T-helper 17 cell (primary cell): ENCODE measurements around the gene TTC39A. TPM values are rescaled to one million over a fixed set of nuclear protein-coding genes. Genes with fewer than 3 reads are reported as not detected.
"Not testable (repeated sequence)": the region's sequence is repeated elsewhere in the genome, so short reads cannot be mapped to it uniquely, and the experiment has no call there.

Experiments used
- ATAC-seq: fragments of 150-1000 bp; cut with Tn5 transposase; 2 replicates; pipeline ENCODE4 v1.10.0; 2021; ENCODE audit warnings: mild to moderate bottlenecking, moderate library complexity
- DNase-seq, 3 donors: peaks; one replicate each; pipeline versions ENCODE4 v3.0.0 to v3.0.0-alpha.2; 2020 to 2021
- H3K9me3 ChIP-seq: one replicate; pipeline ENCODE4 v1.7.0; 2013; ENCODE audit warnings: low read length, mild to moderate bottlenecking; ENCODE audit not compliant: control insufficient read depth, poor library complexity, severe bottlenecking
- H3K27ac Mint-ChIP-seq: one replicate; pipeline ENCODE4 v1.8.0; 2022; ENCODE audit warnings: mild to moderate bottlenecking, moderate library complexity, mixed read lengths
- H3K27me3 Mint-ChIP-seq: one replicate; pipeline ENCODE4 v1.8.0; 2022; ENCODE audit warnings: mixed read lengths
- H3K36me3 Mint-ChIP-seq: one replicate; pipeline ENCODE4 v1.8.0; 2022; ENCODE audit warnings: low read depth, mixed read lengths
- H3K4me1 Mint-ChIP-seq: one replicate; pipeline ENCODE4 v1.8.0; 2022; ENCODE audit warnings: mild to moderate bottlenecking, mixed read lengths
- H3K4me3 Mint-ChIP-seq: one replicate; pipeline ENCODE4 v1.8.0; 2022; ENCODE audit warnings: mild to moderate bottlenecking, moderate library complexity, mixed read lengths
- total RNA-seq, 4 donors: library from RNA in 2 of 4; stranded (reverse) in 2 of 4; gene quantifications; one replicate each; pipeline ENCODE4 v1.2.3 and lab custom pipeline; 2022 to 2026

TTC39A gene
- total RNA-seq, 2 donors from 2014 or later = not detected

- H3K9me3 ChIP-seq, H3K27ac Mint-ChIP-seq, H3K4me3 Mint-ChIP-seq, H3K36me3 Mint-ChIP-seq, DNase-seq, ATAC-seq, H3K27me3 Mint-ChIP-seq: not testable (repeated sequence)
- peaks cover 30% of the 10 kb centered on the region for H3K4me1 Mint-ChIP-seq
These were observed 79.6 kb downstream of the TTC39A start for GRCh38 chr1:51250729-51251128.

- peaks cover 2% of the 10 kb centered on the region for H3K36me3 Mint-ChIP-seq
- H3K4me3 Mint-ChIP-seq = no peak overlapping the region
- H3K4me1 Mint-ChIP-seq = peaks cover 35% of the 10 kb centered on the region
- no peak for DNase-seq
- H3K27me3 Mint-ChIP-seq = no peaks in the 10 kb centered on the region
- no peaks in the 10 kb centered on the region for H3K9me3 ChIP-seq
- no peak overlapping the region for H3K27ac Mint-ChIP-seq
- no peak for ATAC-seq
These were observed 80.9 kb downstream of the TTC39A start for GRCh38 chr1:51249445-51249844.

- no peak for ATAC-seq
- no peak overlapping the region for H3K27ac Mint-ChIP-seq
- H3K4me1 Mint-ChIP-seq = peaks cover 40% of the 10 kb centered on the region
- no peaks in the 10 kb centered on the region for H3K27me3 Mint-ChIP-seq
- no peaks in the 10 kb centered on the region for H3K9me3 ChIP-seq
- H3K4me3 Mint-ChIP-seq = no peak overlapping the region
- peaks cover 2% of the 10 kb centered on the region for H3K36me3 Mint-ChIP-seq
- DNase-seq = no peak
These were observed 82.9 kb downstream of the TTC39A start for GRCh38 chr1:51247499-51247898.

GRCh38 chr1:51247022-51247421 is 83.3 kb downstream of the TTC39A start:
- no peak overlapping the region for H3K27ac Mint-ChIP-seq
- no peaks in the 10 kb centered on the region for H3K27me3 Mint-ChIP-seq
- no peaks in the 10 kb centered on the region for H3K9me3 ChIP-seq
- DNase-seq (no peak), ATAC-seq (no peak)
- H3K36me3 Mint-ChIP-seq = peaks cover 2% of the 10 kb centered on the region
- H3K4me3 Mint-ChIP-seq = no peak overlapping the region
- peaks cover 39% of the 10 kb centered on the region for H3K4me1 Mint-ChIP-seq

GRCh38 chr1:51242546-51242945 is 87.8 kb downstream of the TTC39A start:
- Mint-ChIP-seq H3K4me1 (peaks cover 57% of the 10 kb centered on the region), H3K36me3 (peaks cover 2% of the 10 kb centered on the region), H3K4me3 (no peak overlapping the region), H3K27ac (no peak overlapping the region), H3K27me3 (no peaks in the 10 kb centered on the region)
- no peaks in the 10 kb centered on the region for H3K9me3 ChIP-seq
- ATAC-seq (no peak), DNase-seq (no peak)

GRCh38 chr1:51241119-51241518 is 89.2 kb downstream of the TTC39A start:
- H3K9me3 ChIP-seq = no peaks in the 10 kb centered on the region
- Mint-ChIP-seq H3K36me3 (no peaks in the 10 kb centered on the region), H3K27ac (peak overlapping the region; percentile 75), H3K4me3 (no peak overlapping the region), H3K27me3 (no peaks in the 10 kb centered on the region), H3K4me1 (peaks cover 43% of the 10 kb centered on the region)
- no peak for DNase-seq
- ATAC-seq = no peak

- H3K4me3 Mint-ChIP-seq = peak overlapping the region; percentile 57
- peaks cover 46% of the 10 kb centered on the region for H3K4me1 Mint-ChIP-seq
- ATAC-seq (no peak), DNase-seq (no peak)
- peaks cover 4% of the 10 kb centered on the region for H3K36me3 Mint-ChIP-seq
- H3K27ac Mint-ChIP-seq = peak overlapping the region; percentile 75
- no peaks in the 10 kb centered on the region for H3K27me3 Mint-ChIP-seq
- no peaks in the 10 kb centered on the region for H3K9me3 ChIP-seq
These were observed 90.3 kb downstream of the TTC39A start for GRCh38 chr1:51240084-51240483.

- H3K9me3 ChIP-seq = no peaks in the 10 kb centered on the region
- Mint-ChIP-seq H3K27ac (no peak overlapping the region), H3K4me1 (peaks cover 43% of the 10 kb centered on the region), H3K27me3 (no peaks in the 10 kb centered on the region), H3K36me3 (peaks cover 6% of the 10 kb centered on the region), H3K4me3 (no peak overlapping the region)
- DNase-seq (no peak), ATAC-seq (no peak)
These were observed 92.3 kb downstream of the TTC39A start for GRCh38 chr1:51238034-51238403.

GRCh38 chr1:51237351-51238033 is 92.9 kb downstream of the TTC39A start:
- H3K4me1 Mint-ChIP-seq = peaks cover 40% of the 10 kb centered on the region
- no peaks in the 10 kb centered on the region for H3K9me3 ChIP-seq
- peaks cover 6% of the 10 kb centered on the region for H3K36me3 Mint-ChIP-seq
- DNase-seq (no peak), ATAC-seq (no peak)
- no peak overlapping the region for H3K27ac Mint-ChIP-seq
- H3K27me3 Mint-ChIP-seq = no peaks in the 10 kb centered on the region
- H3K4me3 Mint-ChIP-seq = no peak overlapping the region

Other genes with a start within 250 kb of the TTC39A start
- not detected for gene C1orf185, start 228.3 kb downstream of the TTC39A start, total RNA-seq
- gene RNF11, start 94.3 kb downstream of the TTC39A start, total RNA-seq = 100 to 1,000 TPM in 1 of 2 donors, 10 to 100 TPM in 1; 69.4 to 140 TPM
- 10 to 100 TPM; 88.2 to 98.8 TPM for gene EPS15, start 188.7 kb upstream of the TTC39A start, total RNA-seq